ENCODE data around the gene ZNF273.
"Not testable (repeated sequence)": the region's sequence is repeated elsewhere in the genome, so short reads cannot be mapped to it uniquely, and the experiment has no call there.

The ZNF273 gene

DNA sequence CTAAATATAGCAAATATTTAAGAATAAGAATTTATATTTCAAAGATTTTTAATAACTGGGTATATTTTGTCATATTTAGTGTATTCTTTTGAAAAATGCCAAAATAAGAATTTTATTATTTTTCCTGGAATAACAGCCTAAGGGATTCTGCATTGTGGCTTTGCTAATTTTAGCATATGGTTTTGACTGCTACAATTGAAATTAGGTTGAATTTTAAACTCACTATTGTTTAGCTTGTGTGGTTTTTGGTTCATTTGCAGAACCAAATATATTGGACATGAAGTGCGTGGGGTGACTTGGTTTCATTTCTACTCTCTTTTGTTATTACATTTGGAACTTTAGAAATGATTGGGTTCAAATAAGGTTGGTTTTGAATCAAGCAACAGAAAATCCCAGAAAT, 35.5 kb downstream of the ZNF273 start:
- Histone ChIP-seq H3K4me1 (ENCODE audit: insufficient read depth, low read length) (no peaks in the 10 kb centered on the region), H3K36me3 (ENCODE audit: insufficient read depth, low read length) (no peaks in the 10 kb centered on the region), H3K9me3 (ENCODE audit: control insufficient read depth, insufficient read depth, low read length) (no peaks in the 10 kb centered on the region), H3K9ac (ENCODE audit: low read depth, low read length) (no peak overlapping the region)

DNA sequence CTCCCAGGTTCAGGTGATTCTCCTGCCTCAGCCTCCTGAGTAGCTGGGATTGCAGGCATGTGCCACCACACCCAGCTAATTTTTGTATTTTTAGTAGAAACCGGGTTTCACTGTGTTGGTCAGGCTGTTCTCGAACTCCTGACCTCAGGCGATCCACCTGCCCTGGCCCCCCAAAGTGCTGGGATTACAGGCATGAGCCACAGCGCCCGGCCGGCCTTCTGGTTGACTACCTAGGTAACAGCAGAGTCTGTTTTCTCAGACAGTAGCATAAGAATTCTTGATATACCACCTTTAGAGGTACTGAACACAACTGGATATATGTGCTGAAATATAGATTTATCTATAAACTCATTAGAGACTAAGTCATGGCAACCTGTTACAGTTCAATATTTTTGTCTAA, 36.9 kb downstream of the ZNF273 start:
- not testable (repeated sequence) for H3K9ac ChIP-seq (ENCODE audit: low read depth, low read length); H3K9me3 ChIP-seq (ENCODE audit: control insufficient read depth, insufficient read depth, low read length); H3K4me1 ChIP-seq (ENCODE audit: insufficient read depth, low read length); H3K36me3 ChIP-seq (ENCODE audit: insufficient read depth, low read length)

DNA sequence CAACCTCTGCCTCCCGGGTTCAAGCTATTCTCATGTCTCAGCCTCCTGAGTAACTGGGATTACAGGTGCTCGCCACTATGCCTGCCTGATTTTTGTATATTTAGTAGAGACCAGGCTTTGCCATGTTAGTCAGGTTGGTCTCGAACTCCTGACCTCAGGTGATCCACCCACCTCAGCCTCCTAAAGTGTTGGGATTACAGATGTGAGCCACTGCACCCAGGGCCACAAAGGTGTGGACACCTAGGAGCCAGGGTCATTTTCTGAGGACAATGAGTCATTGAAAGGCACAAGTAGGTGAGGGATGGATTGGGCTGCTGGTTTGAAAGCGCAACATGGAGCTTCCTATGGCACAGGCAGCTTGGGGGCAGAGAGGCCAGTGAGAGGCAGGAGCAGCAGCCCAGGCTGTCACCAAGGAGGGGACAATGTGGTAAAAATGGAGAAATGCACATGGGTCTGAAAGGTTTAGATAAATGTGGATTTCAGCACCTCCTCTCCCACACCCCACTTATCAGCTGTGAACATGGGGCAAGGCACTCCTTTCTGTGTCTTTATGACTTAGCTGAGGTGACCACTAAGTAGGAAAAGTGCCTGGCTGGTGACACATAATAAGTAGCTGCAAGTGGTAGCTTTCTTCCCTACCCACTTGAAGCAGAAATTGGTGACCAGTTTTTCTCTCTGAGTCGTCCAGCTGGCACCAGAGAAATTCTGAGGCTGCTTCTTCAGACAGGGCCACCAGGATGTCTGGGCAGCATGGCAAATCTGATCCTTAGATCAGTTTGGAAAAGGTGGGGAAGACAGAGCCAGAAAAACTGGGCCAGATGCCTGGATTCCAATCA, 41.8 kb downstream of the ZNF273 start:
- H3K9ac ChIP-seq (ENCODE audit: low read depth, low read length); H3K9me3 ChIP-seq (ENCODE audit: control insufficient read depth, insufficient read depth, low read length); H3K4me1 ChIP-seq (ENCODE audit: insufficient read depth, low read length); H3K36me3 ChIP-seq (ENCODE audit: insufficient read depth, low read length): not testable (repeated sequence)

DNA sequence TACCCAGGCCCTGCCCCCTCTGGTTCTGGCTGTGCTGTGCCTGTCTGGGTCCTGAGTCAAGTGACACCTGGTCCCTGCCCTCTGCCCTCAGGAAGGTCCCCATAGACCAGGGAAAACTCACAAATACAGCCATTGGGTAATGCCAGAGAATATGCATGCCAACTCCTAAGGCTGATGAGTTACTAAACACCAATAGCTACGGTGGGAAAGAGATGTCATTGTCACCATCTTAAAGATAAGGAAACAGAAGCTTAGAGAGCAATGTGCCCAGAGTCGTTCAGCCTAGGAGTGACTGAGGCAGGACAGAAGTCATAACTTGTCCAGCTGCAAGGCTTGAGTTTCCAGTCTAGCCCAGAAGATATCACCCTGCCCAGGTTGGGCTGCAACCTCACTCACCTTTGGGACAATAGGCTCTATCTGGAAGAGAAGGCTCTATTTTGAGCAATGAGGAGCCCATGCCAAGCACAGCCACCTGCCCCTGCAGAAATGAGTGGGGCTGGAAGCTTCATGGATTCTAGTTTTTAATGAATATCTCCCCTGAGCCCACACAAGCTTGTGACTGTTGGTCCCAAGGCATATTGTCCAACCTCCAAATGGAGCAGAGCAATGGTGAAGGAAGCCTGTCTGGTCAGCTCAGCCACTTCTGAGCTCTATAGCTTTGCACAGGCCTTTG, 42.6 kb downstream of the ZNF273 start:
- H3K9me3 ChIP-seq (ENCODE audit: control insufficient read depth, insufficient read depth, low read length), result no peaks in the 10 kb centered on the region

DNA sequence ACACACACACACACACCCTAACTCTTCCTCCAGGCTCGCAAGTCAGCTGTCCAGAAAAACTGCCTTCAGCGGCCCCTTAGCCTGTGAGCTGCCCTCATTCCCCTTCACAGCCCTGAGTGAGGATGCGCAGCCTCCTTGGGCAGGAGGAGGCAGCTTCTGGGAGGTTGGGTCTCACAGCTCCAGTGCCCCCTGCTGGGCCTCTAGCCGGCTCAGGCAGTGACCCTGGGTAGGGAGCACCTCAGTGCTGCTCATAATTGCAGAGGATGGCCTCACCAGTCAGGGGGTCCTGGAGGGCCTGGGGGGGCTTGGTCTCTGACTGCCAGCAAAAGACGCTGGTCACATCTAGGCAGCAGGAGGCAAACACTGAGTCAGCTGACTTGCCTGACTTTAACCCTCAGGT, 43.7 kb downstream of the ZNF273 start:
- Histone ChIP-seq H3K9ac (ENCODE audit: low read depth, low read length) (peak overlapping the region; percentile 62; the same call in 1 of the 2 replicates), H3K4me1 (ENCODE audit: insufficient read depth, low read length) (no peaks in the 10 kb centered on the region), H3K36me3 (ENCODE audit: insufficient read depth, low read length) (no peaks in the 10 kb centered on the region), H3K9me3 (ENCODE audit: control insufficient read depth, insufficient read depth, low read length) (no peaks in the 10 kb centered on the region)

More for the DNA sequence above, 42.6 kb downstream of the ZNF273 start:
- Histone ChIP-seq H3K4me1 (ENCODE audit: insufficient read depth, low read length) (no peaks in the 10 kb centered on the region), H3K36me3 (ENCODE audit: insufficient read depth, low read length) (no peaks in the 10 kb centered on the region), H3K9ac (ENCODE audit: low read depth, low read length) (no peak overlapping the region)

DNA sequence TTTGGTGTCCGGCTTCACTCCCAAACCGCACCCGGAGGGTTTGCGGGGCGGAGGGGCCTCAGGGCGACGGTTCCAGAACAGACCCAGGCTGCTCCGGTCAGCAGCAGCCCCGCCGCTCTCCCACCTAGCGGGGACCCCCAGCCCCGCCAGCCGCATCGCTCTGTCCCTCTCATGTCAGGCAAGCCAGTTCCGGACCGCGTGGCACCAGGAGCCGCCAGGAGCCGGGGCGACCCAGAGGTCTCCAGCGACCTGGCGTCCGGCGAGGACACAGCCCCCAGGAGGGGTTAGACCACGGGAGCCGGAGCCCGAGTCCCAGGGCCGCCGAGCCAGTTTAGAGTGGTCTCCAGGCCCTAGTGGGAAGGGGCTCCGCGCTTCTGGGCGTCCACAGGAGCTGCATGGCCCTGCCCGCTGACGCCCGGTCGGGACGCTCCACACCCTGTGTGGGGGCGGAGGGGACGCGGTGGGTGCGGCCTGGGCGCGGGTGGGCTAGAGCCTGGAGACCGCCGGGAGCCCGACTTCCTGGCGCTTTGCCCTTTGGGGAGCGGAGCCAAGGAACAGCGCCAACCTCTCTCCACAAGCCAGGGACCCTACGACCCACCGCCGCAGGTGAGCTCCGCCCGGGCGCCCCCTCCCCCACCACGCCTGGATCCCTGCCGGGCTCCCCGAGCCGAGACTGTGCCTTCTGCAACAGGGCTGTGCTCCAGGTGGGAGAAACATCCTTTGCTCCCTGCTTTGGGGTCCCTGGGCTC, 44.4 kb downstream of the ZNF273 start:
- Histone ChIP-seq H3K4me1 (ENCODE audit: insufficient read depth, low read length) (no peaks in the 10 kb centered on the region), H3K9me3 (ENCODE audit: control insufficient read depth, insufficient read depth, low read length) (no peaks in the 10 kb centered on the region), H3K36me3 (ENCODE audit: insufficient read depth, low read length) (no peaks in the 10 kb centered on the region), H3K9ac (ENCODE audit: low read depth, low read length) (peak overlapping the region; percentile 62)

DNA sequence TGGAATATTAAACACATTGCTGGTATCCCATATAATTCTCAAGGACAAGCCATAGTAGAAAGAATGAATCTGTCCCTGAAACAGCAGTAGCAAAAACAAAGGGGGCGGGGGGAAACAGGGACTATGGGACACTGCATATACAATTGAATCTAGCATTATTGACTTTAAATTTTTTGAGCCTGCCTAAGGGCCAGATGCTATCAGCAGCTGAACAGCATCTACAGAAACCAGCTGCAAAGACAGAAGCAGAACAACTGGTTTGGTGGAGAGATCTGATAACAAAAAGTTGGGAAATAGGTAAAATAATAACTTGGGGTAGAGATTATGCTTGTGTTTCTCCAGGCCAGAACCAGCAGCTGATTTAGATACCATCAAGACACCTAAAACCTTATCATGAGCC, 45.7 kb downstream of the ZNF273 start:
- H3K9ac ChIP-seq (ENCODE audit: low read depth, low read length); H3K4me1 ChIP-seq (ENCODE audit: insufficient read depth, low read length); H3K36me3 ChIP-seq (ENCODE audit: insufficient read depth, low read length); H3K9me3 ChIP-seq (ENCODE audit: control insufficient read depth, insufficient read depth, low read length): not testable (repeated sequence)

DNA sequence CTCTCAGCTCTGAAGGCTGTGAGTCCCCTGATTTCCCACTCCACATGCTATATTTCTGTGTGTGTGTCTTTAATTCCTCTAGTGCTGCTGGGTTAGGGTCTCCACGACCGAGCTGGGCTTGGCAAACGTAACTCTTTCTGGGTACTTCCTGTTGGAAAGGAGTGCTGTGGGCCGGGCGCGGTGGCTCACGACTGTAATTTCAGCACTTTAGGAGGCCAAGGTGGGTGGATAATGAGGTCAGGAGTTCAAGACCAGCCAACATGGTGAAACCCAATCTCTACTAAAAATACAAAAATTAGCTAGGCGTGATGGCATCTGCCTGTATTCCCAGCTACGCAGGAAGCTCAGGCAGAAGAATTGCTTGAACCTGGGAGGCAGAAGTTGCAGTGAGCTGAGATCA, 47.6 kb downstream of the ZNF273 start:
- not testable (repeated sequence) for H3K9ac ChIP-seq (ENCODE audit: low read depth, low read length); H3K9me3 ChIP-seq (ENCODE audit: control insufficient read depth, insufficient read depth, low read length); H3K36me3 ChIP-seq (ENCODE audit: insufficient read depth, low read length); H3K4me1 ChIP-seq (ENCODE audit: insufficient read depth, low read length)

DNA sequence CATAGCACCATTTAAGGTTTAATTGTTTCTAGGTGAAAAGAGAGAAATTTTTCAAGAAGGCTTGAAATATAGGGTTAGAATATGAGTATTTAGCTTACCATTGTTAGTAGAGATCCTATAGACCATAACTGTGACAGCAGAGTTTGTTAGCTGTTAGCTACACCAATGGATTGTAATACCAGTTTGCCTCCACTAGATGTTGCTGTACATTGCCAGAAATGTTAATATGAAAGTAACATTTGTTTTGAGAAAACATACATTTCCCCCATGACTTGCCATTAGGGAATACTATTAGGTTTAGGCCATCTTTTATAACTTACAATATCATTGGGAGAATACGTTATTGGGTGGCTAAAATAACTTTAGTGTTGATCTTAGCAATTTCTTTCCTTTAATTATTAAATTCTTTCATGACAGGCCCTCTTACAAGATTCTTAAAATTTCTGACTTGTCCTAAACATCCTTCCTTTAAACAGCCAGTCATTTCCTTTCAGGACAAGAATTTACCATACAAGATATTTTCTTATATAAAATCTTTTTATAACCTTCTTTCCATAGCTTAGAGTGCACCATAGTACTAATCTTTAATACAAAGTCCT, 48.3 kb downstream of the ZNF273 start:
- Histone ChIP-seq H3K9ac (ENCODE audit: low read depth, low read length) (no peak overlapping the region), H3K36me3 (ENCODE audit: insufficient read depth, low read length) (no peaks in the 10 kb centered on the region), H3K4me1 (ENCODE audit: insufficient read depth, low read length) (no peaks in the 10 kb centered on the region), H3K9me3 (ENCODE audit: control insufficient read depth, insufficient read depth, low read length) (no peaks in the 10 kb centered on the region; the same call in 1 of the 2 replicates)

DNA sequence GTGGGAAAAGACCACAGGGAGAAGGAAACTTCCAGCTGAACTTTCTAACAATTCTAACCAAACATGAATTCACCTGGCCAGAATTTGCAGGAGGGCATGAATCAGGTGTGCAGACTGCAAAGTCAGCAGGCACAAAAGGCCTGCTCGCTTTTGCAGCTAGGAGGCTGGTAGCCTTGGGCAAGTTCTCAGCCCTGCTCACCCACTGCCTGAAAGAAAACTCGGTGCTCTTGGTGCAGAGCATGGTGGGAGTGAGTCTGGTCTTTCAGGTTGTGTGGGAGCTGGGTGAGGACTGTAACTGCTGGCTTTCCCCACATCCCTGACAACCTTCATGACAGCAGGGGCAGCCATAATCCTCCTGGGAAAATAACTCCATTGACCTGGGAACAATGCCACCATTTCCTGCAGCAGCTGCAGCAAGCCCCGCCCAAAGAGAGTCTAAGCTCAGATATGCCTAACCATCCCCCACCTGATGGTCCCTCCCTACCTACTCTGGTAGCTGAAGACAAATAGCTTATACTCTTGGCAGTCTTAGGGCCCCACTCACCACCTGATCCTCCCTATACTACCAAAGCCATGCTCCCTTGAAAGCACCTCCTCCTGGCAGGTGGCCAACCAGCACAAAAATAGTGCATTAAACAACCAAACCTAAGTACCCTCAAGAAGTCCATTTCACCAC, 56.1 kb downstream of the ZNF273 start:
- Histone ChIP-seq H3K4me1 (ENCODE audit: insufficient read depth, low read length) (no peaks in the 10 kb centered on the region), H3K9me3 (ENCODE audit: control insufficient read depth, insufficient read depth, low read length) (peaks cover 6% of the 10 kb centered on the region), H3K9ac (ENCODE audit: low read depth, low read length) (no peak overlapping the region), H3K36me3 (ENCODE audit: insufficient read depth, low read length) (no peaks in the 10 kb centered on the region)

DNA sequence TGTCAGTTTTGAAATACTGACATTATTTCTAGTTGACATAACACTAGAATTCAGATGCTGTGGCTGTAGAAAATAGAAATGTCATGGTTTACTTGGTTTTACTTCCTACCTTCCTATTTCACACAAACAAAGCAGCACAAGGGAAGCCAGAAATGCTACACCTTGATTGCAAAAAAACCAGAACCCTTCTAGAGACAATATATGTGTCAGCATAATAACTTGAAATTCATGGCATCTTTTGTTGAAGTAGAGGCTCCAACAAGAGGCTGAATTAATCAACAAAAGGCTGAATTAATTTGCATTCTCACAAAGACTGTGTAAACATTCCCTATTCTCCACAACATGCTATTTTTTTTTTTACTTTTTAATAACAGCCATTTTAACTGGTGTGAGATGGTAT, 62.5 kb downstream of the ZNF273 start:
- H3K36me3 ChIP-seq (ENCODE audit: insufficient read depth, low read length), result no peaks in the 10 kb centered on the region; the same call in 1 of the 2 replicates
- H3K4me1 ChIP-seq (ENCODE audit: insufficient read depth, low read length), result no peaks in the 10 kb centered on the region
- H3K9ac ChIP-seq (ENCODE audit: low read depth, low read length), result no peak overlapping the region
- peaks cover under 1% of the 10 kb centered on the region; the same call in 1 of the 2 replicates for H3K9me3 ChIP-seq (ENCODE audit: control insufficient read depth, insufficient read depth, low read length)

DNA sequence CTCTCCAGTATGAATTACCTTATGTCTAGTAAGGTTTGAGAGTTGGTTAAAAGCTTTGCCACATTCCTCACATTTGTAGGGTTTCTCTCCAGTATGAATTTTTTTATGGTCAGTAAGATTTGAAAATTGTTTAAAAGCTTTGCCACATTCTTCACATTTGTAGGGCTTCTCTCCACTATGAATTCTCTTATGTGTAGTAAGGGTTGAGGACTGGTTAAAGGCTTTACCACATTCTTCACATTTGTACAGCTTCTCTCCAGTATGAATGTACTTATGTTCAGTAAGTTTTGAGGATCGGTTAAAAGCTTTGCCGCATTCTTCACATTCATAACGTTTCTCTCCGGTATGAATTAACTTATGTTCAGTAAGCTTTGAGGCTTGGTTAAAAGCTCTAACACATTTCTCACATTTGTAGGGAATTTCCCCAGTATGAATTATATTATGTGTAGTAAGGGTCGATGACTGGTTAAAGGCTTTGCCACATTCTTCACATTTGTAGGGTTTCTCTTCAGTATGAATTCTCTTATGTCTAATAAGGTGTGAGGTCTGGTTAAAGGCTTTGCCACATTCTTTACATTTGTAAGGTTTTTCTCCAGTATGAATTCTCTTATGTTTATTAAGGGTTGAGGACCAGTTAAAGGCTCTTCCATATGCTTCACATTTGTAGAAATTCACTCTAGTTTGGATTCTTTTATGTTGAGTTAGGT, 75.6 kb downstream of the ZNF273 start:
- Histone ChIP-seq H3K36me3 (ENCODE audit: insufficient read depth, low read length) (no peaks in the 10 kb centered on the region; the same call in none of the 2 replicates), H3K4me1 (ENCODE audit: insufficient read depth, low read length) (no peaks in the 10 kb centered on the region), H3K9ac (ENCODE audit: low read depth, low read length) (no peak overlapping the region), H3K9me3 (ENCODE audit: control insufficient read depth, insufficient read depth, low read length) (peaks cover 30% of the 10 kb centered on the region)

Data from ES-I3 (cell line).